ENCODE results near the gene DEDD2. TPM values are rescaled to one million over a fixed set of nuclear protein-coding genes. Genes with fewer than 3 reads are reported as not detected.
"Not testable (repeated sequence)": the region's sequence is repeated elsewhere in the genome, so short reads cannot be mapped to it uniquely, and the experiment has no call there.

DEDD2 gene
- total and polyA plus RNA-seq, 10 of the 15 experiments (the other 5 are each of a cell fraction or from before 2014, with no cell fraction given), result 2.5 to 24.7 (median 17.6) TPM

- TF ChIP-seq FOXK2 (IDR thresholded peaks at IDR 0.05) (no peak), EP300 (IDR thresholded peaks at IDR 0.05; ENCODE audit: borderline replicate concordance in 1 of 2, control insufficient read depth in 1 of 2, low read depth in 2 of 2, low read length in 2 of 2) (no peak), KAT2A (conservative IDR thresholded peaks at IDR 0.05; ENCODE audit: control insufficient read depth, low read depth, low read length) (no peak), WRNIP1 (IDR thresholded peaks at IDR 0.05; ENCODE audit: borderline replicate concordance, low read depth, low read length) (no peak), ATF2 (IDR thresholded peaks at IDR 0.05; ENCODE audit: low read length) (no peak), TBL1XR1 (IDR thresholded peaks at IDR 0.05; ENCODE audit: low read depth, low read length) (no peak), NFIC (IDR thresholded peaks at IDR 0.05; ENCODE audit: low read depth, low read length) (no peak), JUNB (IDR thresholded peaks at IDR 0.05) (no peak), MLLT1 (IDR thresholded peaks at IDR 0.05) (no peak; the same call in 1 of the 2 replicates), CEBPB (IDR thresholded peaks at IDR 0.05; ENCODE audit: borderline replicate concordance in 1 of 2, low read depth in 2 of 2, low read length in 2 of 2) (no peak), E2F4 (IDR thresholded peaks at IDR 0.05; ENCODE audit: low read depth, low read length) (no peak), ZNF217 (IDR thresholded peaks at IDR 0.05) (no peak), POLR2AphosphoS2 (IDR thresholded peaks at IDR 0.05; ENCODE audit: low read depth, low read length) (peak; percentile 39; the same call in 1 of the 2 replicates), ZNF622 (IDR thresholded peaks at IDR 0.05) (no peak)
- TF ChIP-seq, protein P1, sequence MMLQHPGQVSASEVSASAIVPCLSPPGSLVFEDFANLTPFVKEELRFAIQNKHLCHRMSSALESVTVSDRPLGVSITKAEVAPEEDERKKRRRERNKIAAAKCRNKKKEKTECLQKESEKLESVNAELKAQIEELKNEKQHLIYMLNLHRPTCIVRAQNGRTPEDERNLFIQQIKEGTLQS (IDR thresholded peaks at IDR 0.05; ENCODE audit: borderline replicate concordance, extremely low read depth, low read depth, low read length), result no peak
Observed at GRCh38 chr19:42217520-42218437, at the start of gene DEDD2 (continued).

DNA sequence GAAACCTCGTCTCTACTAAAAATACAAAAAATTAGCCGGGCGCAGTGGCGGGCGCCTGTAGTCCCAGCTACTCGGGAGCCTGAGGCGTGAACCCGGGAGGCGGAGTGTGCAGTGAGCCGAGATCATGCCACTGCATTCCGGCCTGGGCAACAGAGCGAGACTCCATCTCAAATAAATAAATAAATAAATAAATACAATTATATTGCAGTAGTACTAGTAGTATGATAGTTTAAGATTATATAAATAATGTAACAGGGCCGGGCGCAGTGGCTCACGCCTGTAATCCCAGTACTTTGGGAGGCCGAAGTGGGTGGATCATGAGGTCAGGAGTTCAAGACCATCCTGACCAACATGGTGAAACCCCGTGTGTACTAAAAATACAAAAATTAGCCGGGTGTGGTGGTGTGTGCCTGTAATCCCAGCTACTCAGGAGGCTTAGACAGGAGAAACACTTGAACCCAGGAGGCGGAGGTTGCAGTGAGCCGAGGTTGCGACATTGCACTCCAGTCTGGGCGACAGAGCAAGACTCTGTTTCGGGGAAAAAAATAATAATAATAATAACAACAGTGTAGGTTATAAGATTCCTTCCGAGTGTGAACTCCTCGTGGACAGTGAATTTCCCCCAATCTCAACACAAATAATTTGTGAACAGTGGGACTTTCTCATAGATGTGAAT lies 49.6 kb upstream of the DEDD2 start:
- not testable (repeated sequence) for FAIRE-seq
- 80% methylated on average over 25 of the region's 25 CpGs for WGBS (ENCODE audit: insufficient coverage, insufficient replicate concordance, low lambda C conversion rate, missing lambda C conversion rate)
- SMC1A ChIA-PET (ENCODE audit: uncharacterized antibody, unreplicated experiment), result interaction anchor here (1.2 kb wide), 1 partner anchor 24 kb away, joined by 3 read pairs; no protein-coding TSS in a partner anchor

More for the DNA sequence above, 49.6 kb upstream of the DEDD2 start:
- in situ Hi-C loops (cut with MboI); H3K9ac ChIP-seq (ENCODE audit: control insufficient read depth, insufficient read depth, low read length); H3K36me3 ChIP-seq (ENCODE audit: control insufficient read depth in 2 of 2, insufficient read depth in 2 of 2, low read length in 1 of 2); intact Hi-C loops (cut with micrococcal nuclease; ENCODE audit: unreplicated experiment); DNase-seq (ENCODE audit: low read depth, low spot score); H4K20me1 ChIP-seq (ENCODE audit: control insufficient read depth, insufficient read depth); ATAC-seq; H3K27ac ChIP-seq (ENCODE audit: control insufficient read depth, insufficient read depth); H3K27me3 ChIP-seq (replicated peaks in 1 of 2; ENCODE audit: control insufficient read depth in 2 of 2, insufficient read depth in 2 of 2, low read length in 1 of 2); H3K9me3 ChIP-seq (replicated peaks; ENCODE audit: control insufficient read depth, insufficient read depth, low read length); BruUV-seq (replicated peaks): not testable (repeated sequence)
- peak overlapping the region; percentile 95 for H2AFZ ChIP-seq (ENCODE audit: control insufficient read depth, low read depth, low read length)
- peak overlapping the region; percentile 94; the same call in 1 of the 2 replicates for H3K4me2 ChIP-seq (ENCODE audit: control insufficient read depth, insufficient read depth)
- peaks cover 26% of the 10 kb centered on the region for H3K79me2 ChIP-seq (ENCODE audit: control insufficient read depth, insufficient read depth, low read length)
- peaks cover 15% of the 10 kb centered on the region for H3K4me1 ChIP-seq (ENCODE audit: control insufficient read depth, insufficient read depth, low read length)
- 0 out of 2 replicates have a peak overlapping the region, but pooled peaks have one; percentile 63 for H3K4me3 ChIP-seq
- ChIA-PET CTCF (interaction anchor here (1.4 kb wide), 1 partner anchor 23 kb away, joined by 3 read pairs; no protein-coding TSS in a partner anchor), POLR2A (interaction anchor here (0.6 to 1.2 kb wide), 3 partner anchors 10 to 65 kb away, joined by 3 to 6 read pairs (median 3); partner anchors contain the start of gene GSK3A), RAD21 (ENCODE audit: unreplicated experiment) (interaction anchor here (1.0 kb wide), 1 partner anchor 13 kb away, joined by 3 read pairs; no protein-coding TSS in a partner anchor)

Data from GM12878 (cell line).